ENCODE measurements around the gene TMEM40. TPM values are rescaled to one million over a fixed set of nuclear protein-coding genes. Genes with fewer than 3 reads are reported as not detected.
A peak's percentile ranks its signal among the peaks of the same experiment; 100 is the strongest.

The TMEM40 gene
- total RNA-seq, 3 donors from 2014 or later (not counting 1 experiment from before 2014, with no cell fraction given) = 5.3 to 6.5 TPM; not detected in 1

DNA sequence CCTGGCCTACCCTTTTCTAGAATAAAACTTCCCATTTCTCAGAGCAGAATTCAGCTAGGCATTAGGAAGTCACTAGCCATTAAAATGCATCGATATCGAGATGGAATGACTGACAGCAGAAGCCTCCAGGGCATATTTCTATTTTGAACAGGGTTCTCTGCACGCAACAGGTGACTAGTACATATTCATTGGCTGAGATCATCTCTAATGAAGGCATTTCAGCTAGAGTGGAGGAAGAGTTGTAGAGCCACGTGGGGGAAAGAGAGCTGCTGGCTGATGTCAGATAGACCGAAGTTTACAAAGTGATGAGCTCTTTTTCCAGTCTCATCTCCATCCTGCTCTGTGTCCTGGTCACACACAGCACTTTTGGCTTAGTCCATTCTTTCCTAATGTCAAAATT is 7.5 kb downstream of the TMEM40 start:
- Histone ChIP-seq H3K4me1 (ENCODE audit: control insufficient read depth, insufficient read depth, low read length) (no peaks in the 10 kb centered on the region), H3K36me3 (ENCODE audit: control insufficient read depth, insufficient read depth, low read length) (no peaks in the 10 kb centered on the region), H3K27ac (ENCODE audit: low read length) (no peak overlapping the region), H3K27me3 (ENCODE audit: control insufficient read depth, insufficient read depth, low read length) (peaks cover 2% of the 10 kb centered on the region), H3K4me3 (ENCODE audit: low read length) (no peak overlapping the region), H3K9me3 (ENCODE audit: control insufficient read depth, insufficient read depth, low read length) (no peaks in the 10 kb centered on the region)
- no peaks in the 10 kb centered on the region for H3K9me3 Mint-ChIP-seq
- H3K4me1 Mint-ChIP-seq = peaks cover 6% of the 10 kb centered on the region in 2 donors
- TF ChIP-seq, protein P1, sequence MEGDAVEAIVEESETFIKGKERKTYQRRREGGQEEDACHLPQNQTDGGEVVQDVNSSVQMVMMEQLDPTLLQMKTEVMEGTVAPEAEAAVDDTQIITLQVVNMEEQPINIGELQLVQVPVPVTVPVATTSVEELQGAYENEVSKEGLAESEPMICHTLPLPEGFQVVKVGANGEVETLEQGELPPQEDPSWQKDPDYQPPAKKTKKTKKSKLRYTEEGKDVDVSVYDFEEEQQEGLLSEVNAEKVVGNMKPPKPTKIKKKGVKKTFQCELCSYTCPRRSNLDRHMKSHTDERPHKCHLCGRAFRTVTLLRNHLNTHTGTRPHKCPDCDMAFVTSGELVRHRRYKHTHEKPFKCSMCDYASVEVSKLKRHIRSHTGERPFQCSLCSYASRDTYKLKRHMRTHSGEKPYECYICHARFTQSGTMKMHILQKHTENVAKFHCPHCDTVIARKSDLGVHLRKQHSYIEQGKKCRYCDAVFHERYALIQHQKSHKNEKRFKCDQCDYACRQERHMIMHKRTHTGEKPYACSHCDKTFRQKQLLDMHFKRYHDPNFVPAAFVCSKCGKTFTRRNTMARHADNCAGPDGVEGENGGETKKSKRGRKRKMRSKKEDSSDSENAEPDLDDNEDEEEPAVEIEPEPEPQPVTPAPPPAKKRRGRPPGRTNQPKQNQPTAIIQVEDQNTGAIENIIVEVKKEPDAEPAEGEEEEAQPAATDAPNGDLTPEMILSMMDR (IDR thresholded peaks at IDR 0.05) = no peak
- 96% methylated on average over 5 of the region's 5 CpGs for WGBS (ENCODE audit: insufficient coverage)
- DNase-seq (no peak), ATAC-seq (no peak)
- intact Hi-C loops (cut with micrococcal nuclease) = no loop called here
- no peak overlapping the region for H3K4me3 Mint-ChIP-seq
- H3K27me3 Mint-ChIP-seq (ENCODE audit: low read depth in 2 of 2) = peaks cover 6 to 9% of the 10 kb centered on the region in 2 donors
- no peaks in the 10 kb centered on the region for H3K36me3 Mint-ChIP-seq
- no peak overlapping the region for H3K27ac Mint-ChIP-seq

DNA sequence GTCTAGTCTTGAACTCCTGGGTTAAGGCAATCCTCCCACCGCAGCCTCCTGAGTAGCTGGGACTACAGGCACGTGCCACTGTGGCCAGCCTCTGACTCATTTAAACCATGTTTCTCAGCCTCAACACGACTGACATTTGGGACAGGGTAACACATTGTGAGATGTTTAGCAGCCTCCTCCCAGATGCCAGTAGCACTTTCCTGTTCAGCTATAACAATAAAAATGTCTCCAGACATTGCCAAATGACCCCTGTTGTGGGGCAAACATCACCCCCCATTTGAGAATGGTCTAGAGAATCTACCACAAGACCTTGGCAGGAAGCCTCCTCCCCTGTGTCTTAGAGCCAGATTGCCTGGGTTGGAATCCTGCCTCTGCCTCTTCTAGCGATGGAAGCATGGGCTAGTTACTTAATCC is 8.4 kb downstream of the TMEM40 start:
- DNase-seq (no peak), ATAC-seq (peak in 2 of 3 donors; percentile 63 to 70)
- H3K4me1 ChIP-seq (ENCODE audit: control insufficient read depth, insufficient read depth, low read length) = no peaks in the 10 kb centered on the region
- Mint-ChIP-seq H3K9me3 (no peaks in the 10 kb centered on the region), H3K4me3 (no peak overlapping the region), H3K27me3 (ENCODE audit: low read depth in 2 of 2) (peaks cover 2 to 7% of the 10 kb centered on the region in 2 donors), H3K36me3 (no peaks in the 10 kb centered on the region), H3K27ac (no peak overlapping the region), H3K4me1 (peaks cover 6% of the 10 kb centered on the region in 2 donors)
- H3K36me3 ChIP-seq (ENCODE audit: control insufficient read depth, insufficient read depth, low read length) = no peaks in the 10 kb centered on the region
- H3K27me3 ChIP-seq (ENCODE audit: control insufficient read depth, insufficient read depth, low read length) = peaks cover 2% of the 10 kb centered on the region
- 58% methylated on average over 4 of the region's 4 CpGs for WGBS (ENCODE audit: insufficient coverage)
- no peaks in the 10 kb centered on the region for H3K9me3 ChIP-seq (ENCODE audit: control insufficient read depth, insufficient read depth, low read length)
- no peak overlapping the region for H3K4me3 ChIP-seq (ENCODE audit: low read length)
- intact Hi-C loops (cut with micrococcal nuclease) = no loop called here
- TF ChIP-seq, protein P1 (IDR thresholded peaks at IDR 0.05) = no peak
- no peak overlapping the region for H3K27ac ChIP-seq (ENCODE audit: low read length)

GRCh38 chr3:12750223-12750622 is 8.8 kb downstream of the TMEM40 start:
- H3K36me3 ChIP-seq (ENCODE audit: control insufficient read depth, insufficient read depth, low read length) = no peaks in the 10 kb centered on the region
- peak in 1 of 3 donors; percentile 5 for ATAC-seq
- no peak for DNase-seq
- 41% methylated on average over 3 of the region's 3 CpGs for WGBS (ENCODE audit: insufficient coverage)
- H3K27ac ChIP-seq (ENCODE audit: low read length) = no peak overlapping the region
- Mint-ChIP-seq H3K27ac (no peak overlapping the region), H3K9me3 (no peaks in the 10 kb centered on the region), H3K4me1 (peaks cover 6% of the 10 kb centered on the region in 2 donors), H3K36me3 (no peaks in the 10 kb centered on the region), H3K4me3 (no peak overlapping the region), H3K27me3 (ENCODE audit: low read depth in 2 of 2) (peaks cover 0 to 6% of the 10 kb centered on the region in 2 donors)
- no peaks in the 10 kb centered on the region for H3K4me1 ChIP-seq (ENCODE audit: control insufficient read depth, insufficient read depth, low read length)
- intact Hi-C loops (cut with micrococcal nuclease) = no loop called here
- peaks cover 2% of the 10 kb centered on the region for H3K27me3 ChIP-seq (ENCODE audit: control insufficient read depth, insufficient read depth, low read length)
- no peak overlapping the region for H3K4me3 ChIP-seq (ENCODE audit: low read length)
- TF ChIP-seq, protein P1 (IDR thresholded peaks at IDR 0.05) = no peak
- no peaks in the 10 kb centered on the region for H3K9me3 ChIP-seq (ENCODE audit: control insufficient read depth, insufficient read depth, low read length)

DNA sequence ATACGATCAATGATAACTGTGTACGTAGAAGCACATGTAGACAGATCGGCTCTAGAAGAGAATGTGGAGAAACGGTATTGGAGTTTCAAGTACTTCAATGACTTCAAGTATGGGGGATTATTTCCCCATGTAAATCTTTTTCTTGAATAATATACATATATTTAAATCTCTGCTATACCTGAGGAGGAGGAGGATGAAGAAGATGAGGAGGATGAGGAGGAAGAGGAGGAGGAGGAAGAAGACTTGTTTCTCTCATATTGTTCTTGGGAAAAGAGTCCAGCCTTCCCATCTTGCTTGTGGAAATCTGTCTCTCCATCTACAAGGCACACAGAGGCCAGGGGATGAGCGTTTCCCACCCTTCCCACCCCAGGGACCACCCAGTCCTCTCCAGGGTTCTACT is 10.6 kb downstream of the TMEM40 start:
- Mint-ChIP-seq H3K4me3 (no peak overlapping the region), H3K4me1 (peaks cover 6% of the 10 kb centered on the region in 2 donors), H3K27ac (no peak overlapping the region), H3K27me3 (ENCODE audit: low read depth in 2 of 2) (peaks cover 6 to 11% of the 10 kb centered on the region in 2 donors), H3K9me3 (no peaks in the 10 kb centered on the region), H3K36me3 (no peaks in the 10 kb centered on the region)
- no peak for ATAC-seq
- H3K4me3 ChIP-seq (ENCODE audit: low read length) = no peak overlapping the region
- no peaks in the 10 kb centered on the region for H3K9me3 ChIP-seq (ENCODE audit: control insufficient read depth, insufficient read depth, low read length)
- no peaks in the 10 kb centered on the region for H3K4me1 ChIP-seq (ENCODE audit: control insufficient read depth, insufficient read depth, low read length)
- 100% methylated on average over 3 of the region's 5 CpGs for WGBS (ENCODE audit: insufficient coverage)
- no peaks in the 10 kb centered on the region for H3K36me3 ChIP-seq (ENCODE audit: control insufficient read depth, insufficient read depth, low read length)
- peaks cover 2% of the 10 kb centered on the region for H3K27me3 ChIP-seq (ENCODE audit: control insufficient read depth, insufficient read depth, low read length)
- TF ChIP-seq, protein P1 (IDR thresholded peaks at IDR 0.05) = no peak
- intact Hi-C loops (cut with micrococcal nuclease) = no loop called here
- H3K27ac ChIP-seq (ENCODE audit: low read length) = no peak overlapping the region
- no peak for DNase-seq
